ENCODE measurements around the gene PEX14.
"Not testable (repeated sequence)": the region's sequence is repeated elsewhere in the genome, so short reads cannot be mapped to it uniquely, and the experiment has no call there.

PEX14 gene

DNA sequence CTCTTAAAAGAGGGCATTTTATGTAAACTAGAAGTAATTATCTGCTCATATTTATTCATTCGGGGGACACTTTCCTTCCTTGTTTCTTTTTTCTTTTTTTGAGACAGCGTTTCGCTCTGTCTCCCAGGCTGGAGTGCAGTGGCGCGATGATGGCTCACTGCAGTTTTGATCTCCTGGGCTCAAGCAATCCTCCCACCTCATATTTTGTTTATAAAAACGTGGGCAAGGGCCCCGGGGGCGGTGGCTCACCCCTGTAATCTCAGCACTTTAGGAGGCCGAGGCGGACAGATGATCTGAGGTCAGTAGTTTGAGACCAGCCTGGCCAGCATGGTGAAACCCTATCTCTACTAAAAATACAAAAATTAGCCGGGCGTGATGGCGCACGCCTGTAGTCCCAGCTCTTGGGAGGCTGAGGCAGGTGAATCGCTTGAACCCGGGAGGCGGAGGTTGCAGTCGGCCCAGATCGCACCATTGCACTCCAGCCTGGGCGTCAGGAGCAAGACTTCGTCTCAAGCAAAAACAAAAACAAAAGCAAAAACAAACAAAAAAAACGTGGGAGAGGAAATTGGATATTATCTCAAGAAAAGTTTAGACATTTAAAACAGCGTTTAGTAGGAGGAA lies 1.5 kb upstream of the PEX14 start:
- no peak for DNase-seq (ENCODE audit: low spot score)
- no peak overlapping the region for H3K27ac ChIP-seq
- ChIA-PET POLR2A (ENCODE audit: low non-redundant PET) (interaction anchor here (0.7 kb wide), 1 partner anchor 1167 kb away, joined by 3 read pairs; no protein-coding TSS in a partner anchor), CTCF (no interaction called here)
- TF ChIP-seq, protein P1, sequence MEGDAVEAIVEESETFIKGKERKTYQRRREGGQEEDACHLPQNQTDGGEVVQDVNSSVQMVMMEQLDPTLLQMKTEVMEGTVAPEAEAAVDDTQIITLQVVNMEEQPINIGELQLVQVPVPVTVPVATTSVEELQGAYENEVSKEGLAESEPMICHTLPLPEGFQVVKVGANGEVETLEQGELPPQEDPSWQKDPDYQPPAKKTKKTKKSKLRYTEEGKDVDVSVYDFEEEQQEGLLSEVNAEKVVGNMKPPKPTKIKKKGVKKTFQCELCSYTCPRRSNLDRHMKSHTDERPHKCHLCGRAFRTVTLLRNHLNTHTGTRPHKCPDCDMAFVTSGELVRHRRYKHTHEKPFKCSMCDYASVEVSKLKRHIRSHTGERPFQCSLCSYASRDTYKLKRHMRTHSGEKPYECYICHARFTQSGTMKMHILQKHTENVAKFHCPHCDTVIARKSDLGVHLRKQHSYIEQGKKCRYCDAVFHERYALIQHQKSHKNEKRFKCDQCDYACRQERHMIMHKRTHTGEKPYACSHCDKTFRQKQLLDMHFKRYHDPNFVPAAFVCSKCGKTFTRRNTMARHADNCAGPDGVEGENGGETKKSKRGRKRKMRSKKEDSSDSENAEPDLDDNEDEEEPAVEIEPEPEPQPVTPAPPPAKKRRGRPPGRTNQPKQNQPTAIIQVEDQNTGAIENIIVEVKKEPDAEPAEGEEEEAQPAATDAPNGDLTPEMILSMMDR (conservative IDR thresholded peaks at IDR 0.05; ENCODE audit: low read depth) = no peak

DNA sequence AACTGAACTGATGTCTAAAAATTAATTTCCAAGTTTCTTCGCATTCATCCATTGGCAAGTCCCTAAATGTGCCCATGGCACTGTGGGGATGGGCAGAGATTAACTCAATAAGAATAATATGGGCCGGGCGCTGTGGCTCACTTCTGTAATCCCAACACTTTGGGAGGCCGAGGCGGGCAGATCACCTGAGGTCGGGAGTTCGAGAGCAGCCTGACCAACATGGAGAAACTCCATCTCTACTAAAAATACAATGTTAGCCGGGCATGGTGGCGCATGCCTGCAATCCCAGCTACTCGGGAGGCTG lies 489 bp upstream of the PEX14 start:
- H3K27ac ChIP-seq = peak overlapping the region; percentile 80
- CTCF ChIA-PET; POLR2A ChIA-PET (ENCODE audit: low non-redundant PET): not testable (repeated sequence)

DNA sequence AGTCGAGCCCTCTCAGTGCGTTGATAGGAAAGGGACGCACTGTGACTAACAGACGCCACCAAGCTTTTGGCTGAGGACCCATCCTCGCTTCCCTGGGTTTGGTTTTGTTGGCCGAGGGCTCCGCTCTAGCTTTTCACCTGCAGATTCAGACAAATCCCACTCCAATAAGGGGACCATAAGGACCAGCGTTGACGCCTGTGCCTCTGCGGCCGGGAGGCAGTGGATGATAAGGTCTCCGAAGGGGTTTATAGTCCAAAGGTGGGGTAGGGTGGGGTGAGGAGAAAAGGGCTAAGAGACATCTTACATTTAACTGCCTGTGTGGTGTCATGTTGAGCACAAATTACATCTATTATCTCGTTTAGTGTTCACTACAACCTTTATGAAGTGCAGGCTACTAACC lies 760 bp downstream of the PEX14 start:
- no peak for DNase-seq (ENCODE audit: low spot score)
- POLR2A ChIA-PET (ENCODE audit: low non-redundant PET) = no interaction called here
- CTCF ChIA-PET = interaction anchor here (0.6 kb wide), 1 partner anchor 16 kb away, joined by 3 read pairs; no protein-coding TSS in a partner anchor
- peak overlapping the region; percentile 80 for H3K27ac ChIP-seq
- TF ChIP-seq, protein P1 (conservative IDR thresholded peaks at IDR 0.05; ENCODE audit: low read depth) = no peak

More for the DNA sequence above, 489 bp upstream of the PEX14 start:
- DNase-seq (ENCODE audit: low spot score) = not testable (repeated sequence)

DNA sequence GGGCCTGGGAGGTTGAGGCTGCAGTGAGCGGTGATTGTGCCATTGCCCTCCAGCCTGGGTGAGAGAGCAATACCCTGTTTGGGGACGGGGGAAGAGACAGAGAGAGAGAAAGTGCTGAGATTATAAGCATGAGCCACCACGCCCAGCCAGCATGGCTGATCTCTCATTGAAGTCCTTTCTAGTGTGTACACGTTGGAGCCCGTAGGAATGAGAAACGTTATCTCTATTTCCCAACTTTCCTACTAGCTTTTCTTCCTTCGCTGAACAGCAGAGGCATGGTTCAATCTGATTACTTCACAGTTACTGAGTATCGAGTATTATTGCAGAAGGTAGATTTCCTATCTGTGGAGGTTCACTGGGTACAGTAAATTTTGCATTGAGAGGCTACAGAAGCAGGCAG lies 4.5 kb downstream of the PEX14 start:
- DNase-seq (ENCODE audit: low spot score) = no peak
- peak overlapping the region; percentile 79 for H3K27ac ChIP-seq
- ChIA-PET POLR2A (ENCODE audit: low non-redundant PET) (interaction anchor here (0.6 kb wide), 1 partner anchor 439 kb away, joined by 3 read pairs; no protein-coding TSS in a partner anchor), CTCF (no interaction called here)
- TF ChIP-seq, protein P1 (conservative IDR thresholded peaks at IDR 0.05; ENCODE audit: low read depth) = no peak

DNA sequence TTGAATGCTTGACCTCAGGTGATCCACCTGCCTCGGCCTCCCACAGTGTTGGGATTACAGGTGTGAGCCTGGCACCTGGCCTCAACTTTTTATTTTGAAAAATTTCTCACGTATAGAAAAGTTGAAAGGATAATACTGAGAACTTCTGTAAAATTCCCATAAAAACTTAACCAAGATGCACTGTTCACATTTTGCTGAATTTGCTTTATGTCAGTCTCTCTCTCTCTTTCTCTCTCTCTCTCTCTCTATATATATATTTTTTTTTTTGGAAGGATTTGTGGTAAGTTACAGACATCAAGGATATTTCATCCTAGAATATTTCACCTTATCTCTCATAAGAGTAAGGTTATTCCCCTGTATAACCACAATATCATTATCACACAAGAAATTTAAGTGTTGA lies 5.9 kb downstream of the PEX14 start:
- CTCF ChIA-PET = interaction anchor here (0.6 to 1.0 kb wide), 3 partner anchors 14 to 529 kb away, joined by 3 to 5 read pairs (median 5); no protein-coding TSS in a partner anchor

DNA sequence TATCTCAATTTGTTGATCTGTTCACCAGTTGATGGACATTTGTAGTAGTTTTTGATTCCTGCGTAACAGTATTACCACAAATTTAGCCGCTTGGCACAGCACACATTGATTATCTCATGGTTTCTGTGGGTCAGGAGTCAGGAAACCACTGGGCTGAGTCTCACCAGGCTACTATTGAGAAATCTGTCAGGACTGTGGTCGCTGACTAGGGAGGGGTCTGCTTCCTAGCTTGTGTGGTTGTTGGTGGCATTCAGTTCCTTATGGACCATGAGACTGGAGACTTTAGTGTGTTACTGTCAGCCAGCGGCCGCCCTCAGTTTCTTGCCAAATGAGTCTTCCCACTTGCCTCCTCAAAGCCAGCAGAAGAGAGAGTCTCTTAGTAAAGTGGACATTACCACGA lies 9.8 kb downstream of the PEX14 start:
- H3K27ac ChIP-seq = no peak overlapping the region
- DNase-seq (ENCODE audit: low spot score) = no peak
- TF ChIP-seq, protein P1 (conservative IDR thresholded peaks at IDR 0.05; ENCODE audit: low read depth) = no peak
- ChIA-PET CTCF (interaction anchor here (2.1 kb wide), 1 partner anchor 10 kb away, joined by 13 read pairs; no protein-coding TSS in a partner anchor), POLR2A (ENCODE audit: low non-redundant PET) (no interaction called here)

More for the DNA sequence above, 5.9 kb downstream of the PEX14 start:
- 0 out of 2 replicates have a peak overlapping the region, but pooled peaks have one; percentile 5 for H3K27ac ChIP-seq
- TF ChIP-seq, protein P1 (conservative IDR thresholded peaks at IDR 0.05; ENCODE audit: low read depth) = no peak
- DNase-seq (ENCODE audit: low spot score) = no peak
- POLR2A ChIA-PET (ENCODE audit: low non-redundant PET) = no interaction called here

DNA sequence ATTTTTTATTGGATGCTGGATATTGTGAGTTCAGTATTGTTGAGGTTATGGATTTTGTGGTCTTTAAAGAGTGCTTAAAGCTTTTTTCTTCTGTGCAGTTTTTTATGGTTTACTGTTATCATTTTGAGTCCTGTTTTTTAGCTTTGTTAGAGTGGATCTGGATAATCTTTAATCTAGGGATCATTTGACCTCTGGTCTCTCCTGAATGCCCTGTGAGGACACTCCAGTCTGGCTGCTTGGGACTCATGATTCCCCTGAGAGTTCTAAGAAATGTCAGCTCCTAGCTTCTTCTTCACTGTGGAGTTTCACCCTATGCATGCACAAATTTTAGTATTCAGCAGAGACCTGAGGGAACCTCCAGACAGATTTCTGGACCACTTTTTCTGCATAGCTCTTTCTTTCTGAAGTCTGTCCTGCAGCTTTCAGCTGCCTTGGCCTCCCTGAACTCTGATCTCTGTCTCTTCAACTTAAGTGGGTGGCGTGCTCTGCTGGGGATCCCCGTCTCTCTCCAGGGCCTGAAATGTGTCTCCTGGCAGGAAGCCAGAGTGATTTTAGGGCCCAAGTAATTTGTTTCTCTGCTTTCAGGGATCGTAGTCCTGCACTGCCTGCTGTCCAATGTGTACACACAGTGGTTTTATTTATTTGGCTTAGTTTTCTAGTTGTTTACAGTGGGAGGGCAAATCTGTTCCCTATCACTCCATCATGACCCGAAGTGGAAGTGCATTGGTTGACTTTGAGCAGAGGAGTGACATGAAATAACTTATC lies 14.7 kb downstream of the PEX14 start:
- CTCF ChIA-PET = no interaction called here
- TF ChIP-seq, protein P1 (conservative IDR thresholded peaks at IDR 0.05; ENCODE audit: low read depth) = no peak
- no peak overlapping the region for H3K27ac ChIP-seq
- no peak for DNase-seq (ENCODE audit: low spot score)
- POLR2A ChIA-PET (ENCODE audit: low non-redundant PET) = no interaction called here

Data from RWPE1 (cell line).